Sigmoid colon (tissue), 7 donors: ENCODE results near the gene CHAF1B. TPM values are rescaled to one million over a fixed set of nuclear protein-coding genes. Genes with fewer than 3 reads are reported as not detected.
"Not testable (repeated sequence)": the region's sequence is repeated elsewhere in the genome, so short reads cannot be mapped to it uniquely, and the experiment has no call there.

Source experiments
- DNase-seq: peaks from one replicate; pipeline ENCODE4 v3.0.0-alpha.2; 2019
- H3K27ac ChIP-seq, 4 donors: fragments of 200-600 bp; sonication (generic); one replicate each; pipeline ENCODE4 v1.5.1; 2016 to 2019; ENCODE audit warnings: mild to moderate bottlenecking in 1 of 4
- H3K27me3 ChIP-seq, 3 donors: fragments of 200-600 bp; sonication (generic); one replicate each; pipeline ENCODE4 v1.5.1; 2019; ENCODE audit warnings: mild to moderate bottlenecking in 1 of 3
- H3K36me3 ChIP-seq, 4 donors: fragments of 200-600 bp; sonication (generic); one replicate each; pipeline ENCODE4 v1.5.1; 2016 to 2019
- H3K4me1 ChIP-seq, 4 donors: fragments of 200-600 bp; sonication (generic); one replicate each; pipeline ENCODE4 v1.5.1; 2017 to 2019
- H3K4me3 ChIP-seq, 4 donors: fragments of 200-600 bp; sonication (generic); one replicate each; pipeline ENCODE4 v1.5.1; 2017 to 2019; ENCODE audit warnings: mild to moderate bottlenecking in 2 of 4, moderate library complexity in 1 of 4
- H3K9me3 ChIP-seq, 4 donors: fragments of 200-600 bp in 3 of 4; sonication (generic) in 3 of 4; one replicate each; pipeline versions ENCODE4 v1.5.1 to v1.6.1; 2013 to 2019
- EP300 ChIP-seq, 4 donors: sonication (generic); formaldehyde crosslinking; IDR thresholded peaks; one replicate each; pipeline ENCODE4 v1.6.1; 2017; ENCODE audit warnings: antibody characterized with exemption in 4 of 4
- POLR2A ChIP-seq, 2 donors: fragments of 450-650 bp; IDR thresholded peaks; one replicate each; pipeline ENCODE4 v1.6.1; 2016; ENCODE audit warnings: antibody characterized with exemption in 2 of 2, mild to moderate bottlenecking in 2 of 2, moderate library complexity in 2 of 2
- POLR2AphosphoS5 ChIP-seq, 4 donors: sonication (generic); formaldehyde crosslinking; IDR thresholded peaks; one replicate each; pipeline ENCODE4 v1.6.1; 2017; ENCODE audit warnings: antibody characterized with exemption in 4 of 4
- WGBS, 2 donors: extraction: QIAGEN DNeasy Blood & Tissue Kit; methylation state at CpG; one replicate each; pipeline ENCODE4 v1.1.7; 2013; 5-methylcytosine and 5-hydroxymethylcytosine counted together
- intact Hi-C: fragments of 100-400 bp; cut with DNase I; formaldehyde crosslinking; loops from one replicate; pipeline ENCODE4 v1.15.1; 2023
- polyA plus RNA-seq, 3 donors: library from polyadenylated mRNA; stranded (reverse); fragments of 200-250 nt; gene quantifications; one replicate each; pipeline ENCODE4 v1.2.3, GENCODE V29; 2013
- total RNA-seq, 4 donors: library from RNA; depleted of rRNA; stranded (reverse); fragments of >200 nt; gene quantifications; one replicate each; pipeline ENCODE4 v1.1.0, GENCODE V29; 2016
- TF ChIP-seq, protein P1 (sequence below), 4 experiments: fragments of 450-650 bp in 3 of 4; fragments of 200-600 bp in 1 of 4; IDR thresholded peaks; one replicate each; pipeline ENCODE4 v1.5.1; 2016 to 2019; ENCODE audit warnings: antibody characterized with exemption in 4 of 4, mild to moderate bottlenecking in 3 of 4, moderate library complexity in 2 of 4
- donor health status: healthy with polysubstance abuse.
- donor health status: Bipolar disorder and iron deficiency.
- donor health status: healthy.

CHAF1B gene
- total and polyA plus RNA-seq, 7 donors: 0.36 to 3.5 (median 0.66) TPM

DNA sequence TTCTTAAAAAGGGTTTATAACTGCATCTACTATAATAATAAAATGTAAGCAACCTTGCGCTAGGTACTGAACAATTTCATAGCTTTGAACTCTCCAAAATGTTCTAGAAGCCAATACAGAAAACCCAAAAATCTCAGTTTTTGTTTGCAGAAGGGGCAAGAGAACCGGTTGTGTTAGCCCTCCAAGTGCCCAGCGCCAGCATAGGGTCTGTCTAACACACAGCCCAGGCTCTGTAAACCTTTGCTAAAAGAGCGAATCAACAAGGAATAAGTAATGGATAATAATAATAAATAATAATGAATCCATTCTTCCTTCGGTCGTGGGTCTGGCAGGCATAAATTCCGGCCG lies 333 bp upstream of the CHAF1B start:
- no peaks in the 10 kb centered on the region for H3K27me3 ChIP-seq
- WGBS, 2 donors: 37 to 38% methylated on average over 8 of the region's 8 CpGs
- no peaks in the 10 kb centered on the region for H3K36me3 ChIP-seq
- TF ChIP-seq POLR2A (IDR thresholded peaks at IDR 0.05) (no peak), EP300 (IDR thresholded peaks at IDR 0.05) (no peak), POLR2AphosphoS5 (IDR thresholded peaks at IDR 0.05) (no peak)
- TF ChIP-seq, protein P1, sequence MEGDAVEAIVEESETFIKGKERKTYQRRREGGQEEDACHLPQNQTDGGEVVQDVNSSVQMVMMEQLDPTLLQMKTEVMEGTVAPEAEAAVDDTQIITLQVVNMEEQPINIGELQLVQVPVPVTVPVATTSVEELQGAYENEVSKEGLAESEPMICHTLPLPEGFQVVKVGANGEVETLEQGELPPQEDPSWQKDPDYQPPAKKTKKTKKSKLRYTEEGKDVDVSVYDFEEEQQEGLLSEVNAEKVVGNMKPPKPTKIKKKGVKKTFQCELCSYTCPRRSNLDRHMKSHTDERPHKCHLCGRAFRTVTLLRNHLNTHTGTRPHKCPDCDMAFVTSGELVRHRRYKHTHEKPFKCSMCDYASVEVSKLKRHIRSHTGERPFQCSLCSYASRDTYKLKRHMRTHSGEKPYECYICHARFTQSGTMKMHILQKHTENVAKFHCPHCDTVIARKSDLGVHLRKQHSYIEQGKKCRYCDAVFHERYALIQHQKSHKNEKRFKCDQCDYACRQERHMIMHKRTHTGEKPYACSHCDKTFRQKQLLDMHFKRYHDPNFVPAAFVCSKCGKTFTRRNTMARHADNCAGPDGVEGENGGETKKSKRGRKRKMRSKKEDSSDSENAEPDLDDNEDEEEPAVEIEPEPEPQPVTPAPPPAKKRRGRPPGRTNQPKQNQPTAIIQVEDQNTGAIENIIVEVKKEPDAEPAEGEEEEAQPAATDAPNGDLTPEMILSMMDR (IDR thresholded peaks at IDR 0.05): no peak
- peak overlapping the region in 1 of 4 donors; percentile 68 for H3K27ac ChIP-seq
- intact Hi-C loops: loop anchor here (5.0 kb wide), 1 partner anchor 248 kb away; the partner anchor contains the start of gene CBR3
- H3K4me1 ChIP-seq: peaks cover 0 to 15% (median 5%) of the 10 kb centered on the region in 4 donors
- H3K9me3 ChIP-seq: no peaks in the 10 kb centered on the region
- no peak for DNase-seq
- H3K4me3 ChIP-seq: peak overlapping the region; percentile 56 to 83 (median 64)

DNA sequence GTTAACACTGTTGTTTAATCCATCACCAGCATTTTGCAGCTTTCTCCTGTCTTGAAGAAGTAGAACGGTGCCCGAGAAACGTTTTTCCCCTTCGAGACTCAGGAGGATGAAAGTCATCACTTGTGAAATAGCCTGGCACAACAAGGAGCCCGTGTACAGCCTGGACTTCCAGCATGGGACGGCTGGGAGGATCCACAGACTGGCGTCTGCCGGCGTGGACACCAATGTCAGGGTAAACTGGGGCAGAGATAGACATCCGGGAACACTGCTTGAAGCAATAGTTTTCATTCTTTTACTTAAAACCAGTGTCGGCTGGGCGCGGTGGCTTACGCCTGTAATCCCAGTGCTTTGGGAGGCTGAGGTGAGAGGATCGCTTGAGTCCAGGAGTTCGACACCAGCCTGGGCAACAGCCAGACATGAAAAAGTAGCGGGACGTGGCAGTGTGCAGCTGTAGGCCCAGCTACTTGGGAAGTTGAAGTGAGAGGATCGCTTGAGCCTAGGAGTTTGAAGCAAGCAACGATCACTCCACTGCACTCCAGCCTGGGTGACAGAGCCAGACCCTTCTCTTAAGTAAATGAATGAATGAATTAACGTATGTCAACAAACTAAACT lies 945 bp downstream of the CHAF1B start:
- DNase-seq: no peak
- Histone ChIP-seq H3K36me3 (no peaks in the 10 kb centered on the region), H3K27me3 (no peaks in the 10 kb centered on the region), H3K4me3 (peak overlapping the region in 3 of 4 donors; percentile 59 to 83 (median 69)), H3K4me1 (peaks cover 0 to 15% (median 5%) of the 10 kb centered on the region in 4 donors), H3K27ac (peak overlapping the region in 3 of 4 donors; percentile 58 to 68 (median 62)), H3K9me3 (no peaks in the 10 kb centered on the region)
- 72 to 82% methylated on average over 21 of the region's 21 CpGs for WGBS, 2 donors
- TF ChIP-seq POLR2AphosphoS5 (IDR thresholded peaks at IDR 0.05): no peak
- no peak for TF ChIP-seq POLR2A (IDR thresholded peaks at IDR 0.05)
- TF ChIP-seq, protein P1 (IDR thresholded peaks at IDR 0.05): no peak
- no peak for TF ChIP-seq EP300 (IDR thresholded peaks at IDR 0.05)
- intact Hi-C loops: loop anchor here (5.0 kb wide), 1 partner anchor 249 kb away; the partner anchor contains the start of gene CBR3

DNA sequence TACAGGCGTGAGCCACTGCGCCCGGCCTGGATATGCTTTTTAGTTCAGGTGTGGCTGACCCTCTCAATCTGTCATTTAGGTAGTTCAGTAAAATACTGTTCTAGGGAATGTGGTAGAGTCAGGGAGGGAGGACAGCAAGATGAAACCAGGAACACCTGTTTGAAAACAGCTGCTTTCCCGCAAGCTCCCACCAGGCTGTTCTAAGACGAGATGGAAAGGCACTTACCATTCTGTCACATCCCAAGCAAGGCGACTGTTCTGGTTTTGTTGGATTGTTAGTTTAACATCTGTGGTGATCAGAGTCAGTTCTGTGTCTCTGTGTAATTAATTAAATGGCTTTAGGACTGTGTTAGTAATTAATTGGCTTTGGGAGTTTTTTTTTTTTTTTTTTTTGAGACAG lies 2.9 kb downstream of the CHAF1B start:
- H3K36me3 ChIP-seq: no peaks in the 10 kb centered on the region
- DNase-seq: no peak
- no peaks in the 10 kb centered on the region for H3K27me3 ChIP-seq
- WGBS, 2 donors: 94 to 96% methylated on average over 6 of the region's 6 CpGs
- intact Hi-C loops: loop anchor here (5.0 kb wide), 1 partner anchor 251 kb away; the partner anchor contains the start of gene CBR3
- peaks cover 0 to 15% (median 5%) of the 10 kb centered on the region in 4 donors for H3K4me1 ChIP-seq
- no peak for TF ChIP-seq POLR2A (IDR thresholded peaks at IDR 0.05)
- TF ChIP-seq EP300 (IDR thresholded peaks at IDR 0.05): no peak
- TF ChIP-seq, protein P1 (IDR thresholded peaks at IDR 0.05): no peak
- TF ChIP-seq POLR2AphosphoS5 (IDR thresholded peaks at IDR 0.05): no peak
- H3K9me3 ChIP-seq: no peaks in the 10 kb centered on the region
- H3K27ac ChIP-seq: no peak overlapping the region
- H3K4me3 ChIP-seq: no peak overlapping the region

DNA sequence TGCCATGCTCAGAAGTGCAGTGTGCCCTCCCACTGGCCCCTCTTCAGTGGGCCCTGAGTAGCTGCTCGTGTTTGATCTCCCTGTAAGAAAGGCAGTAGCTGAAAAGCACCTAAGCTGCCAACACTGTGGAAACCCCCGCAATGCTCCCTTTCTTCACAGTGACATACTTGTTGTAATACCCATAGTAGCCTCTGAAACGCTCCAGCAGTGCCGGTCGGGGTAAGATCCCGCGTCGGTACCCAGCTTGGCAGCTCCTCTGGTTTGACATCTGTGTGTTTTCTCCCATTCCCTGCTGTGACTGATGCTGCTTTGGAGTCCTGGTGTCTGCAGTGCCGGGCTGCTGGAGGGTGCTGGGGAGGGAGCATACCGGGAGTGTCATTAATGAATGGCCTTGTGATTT lies 3.6 kb downstream of the CHAF1B start:
- TF ChIP-seq, protein P1 (IDR thresholded peaks at IDR 0.05): no peak
- TF ChIP-seq EP300 (IDR thresholded peaks at IDR 0.05) (no peak), POLR2AphosphoS5 (IDR thresholded peaks at IDR 0.05) (no peak), POLR2A (IDR thresholded peaks at IDR 0.05) (no peak)
- no peaks in the 10 kb centered on the region for H3K9me3 ChIP-seq
- no peak overlapping the region for H3K27ac ChIP-seq
- WGBS, 2 donors: 83 to 92% methylated on average over 10 of the region's 10 CpGs
- no peaks in the 10 kb centered on the region for H3K27me3 ChIP-seq
- peaks cover 0 to 15% (median 5%) of the 10 kb centered on the region in 4 donors for H3K4me1 ChIP-seq
- no peaks in the 10 kb centered on the region for H3K36me3 ChIP-seq
- no peak for DNase-seq
- H3K4me3 ChIP-seq: no peak overlapping the region
- intact Hi-C loops: loop anchor here (5.0 kb wide), 1 partner anchor 252 kb away; the partner anchor contains the start of gene CBR3

DNA sequence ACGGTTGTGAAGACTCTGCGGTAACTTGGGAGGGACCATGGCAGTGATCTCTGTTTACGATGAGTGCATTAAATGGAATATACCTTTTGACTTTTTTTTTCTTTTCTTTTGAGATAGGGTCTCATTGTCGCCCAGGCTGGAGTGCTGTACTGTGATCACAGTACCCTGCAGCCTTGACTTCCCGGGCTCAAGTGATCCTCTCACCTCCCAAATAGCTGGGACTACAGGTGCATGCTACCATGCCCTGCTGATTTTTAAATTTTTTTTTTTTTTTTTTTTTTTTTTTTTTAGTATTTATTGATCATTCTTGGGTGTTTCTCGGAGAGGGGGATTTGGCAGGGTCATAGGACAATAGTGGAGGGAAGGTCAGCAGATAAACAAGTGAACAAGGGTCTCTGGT lies 6.5 kb downstream of the CHAF1B start:
- H3K36me3 ChIP-seq, intact Hi-C loops, H3K4me1 ChIP-seq, H3K9me3 ChIP-seq, H3K27me3 ChIP-seq, H3K4me3 ChIP-seq, H3K27ac ChIP-seq: not testable (repeated sequence)
- 97 to 98% methylated on average over 5 of the region's 6 CpGs for WGBS, 2 donors
- DNase-seq: peak; percentile 18
